B cell (primary cell): ENCODE results near the gene FBXO42. TPM values are rescaled to one million over a fixed set of nuclear protein-coding genes. Genes with fewer than 3 reads are reported as not detected.

Experiments used
- ATAC-seq: fragments of 200-7000 bp; cut with Tn5 transposase; one replicate; pipeline ENCODE4 v1.10.0; 2021; ENCODE audit warnings: low read depth, mild to moderate bottlenecking, moderate number of reproducible peaks, moderate library complexity
- CTCF ChIA-PET: fragments of 350-600 bp; sonication (Branson Sonifier 250); formaldehyde crosslinking; loops from one replicate; lab custom pipeline; 2021; ENCODE audit warnings: antibody characterized with exemption, inconsistent platforms; lab: Charles Lee
- POLR2A ChIA-PET: fragments of 350-600 bp; sonication (Branson Sonifier 250); formaldehyde crosslinking; loops from one replicate; lab custom pipeline; 2021; ENCODE audit warnings: antibody characterized with exemption; lab: Charles Lee
- DNase-seq: peaks from one replicate; pipeline ENCODE4 v3.0.0; 2013
- H2AFZ ChIP-seq: 2 replicates; pipeline ENCODE4 v1.6.1; 2012; ENCODE audit warnings: mild to moderate bottlenecking, low read depth, low read length; ENCODE audit not compliant: insufficient read depth, poor library complexity, severe bottlenecking
- H3K27ac ChIP-seq, 2 donors: 1 replicate in 1 of 2; 2 replicates in 1 of 2; pipeline ENCODE4 v1.5.1; 2012 to 2013; ENCODE audit warnings: low read length in 2 of 2, mild to moderate bottlenecking in 2 of 2, moderate library complexity in 1 of 2
- H3K27me3 ChIP-seq, 4 experiments: fragments of 200-600 bp in 1 of 4; sonication (generic) in 1 of 4; replicated peaks in 1 of 4; 1 replicate in 2 of 4; 2 replicates in 2 of 4; pipeline versions ENCODE4 v1.6.1 to v1.7.0; 2013 to 2016; ENCODE audit warnings: low read length in 3 of 4, mild to moderate bottlenecking in 2 of 4, mixed read lengths in 1 of 4, moderate library complexity in 1 of 4; ENCODE audit not compliant: insufficient read depth in 4 of 4, control insufficient read depth in 3 of 4; ENCODE audit errors: control extremely low read depth in 1 of 4
- H3K36me3 ChIP-seq, 2 experiments: replicated peaks in 1 of 2; 1 replicate in 1 of 2; 2 replicates in 1 of 2; pipeline versions ENCODE4 v1.6.1 to v1.7.1; 2013; ENCODE audit warnings: low read length in 1 of 2; ENCODE audit not compliant: insufficient read depth in 2 of 2, control insufficient read depth in 1 of 2; ENCODE audit errors: control extremely low read depth in 1 of 2, extremely low read depth in 1 of 2
- H3K4me1 ChIP-seq, 2 donors: fragments of 200-600 bp in 1 of 2; sonication (generic) in 1 of 2; 1 replicate in 1 of 2; 2 replicates in 1 of 2; pipeline versions ENCODE4 v1.5.1 to v1.6.1; 2013 to 2017; ENCODE audit warnings: low read length in 2 of 2; ENCODE audit not compliant: control insufficient read depth in 2 of 2, insufficient read depth in 2 of 2
- H3K4me2 ChIP-seq: replicated peaks from 2 replicates; pipeline ENCODE3; 2012; ENCODE audit warnings: mild to moderate bottlenecking, low read depth, low read length; ENCODE audit not compliant: poor library complexity, severe bottlenecking
- H3K4me3 ChIP-seq, 5 experiments: fragments of 200-600 bp in 1 of 5; sonication (generic) in 1 of 5; 1 replicate in 3 of 5; 2 replicates in 2 of 5; pipeline versions ENCODE4 v1.5.1 to v1.7.0; 2011 to 2016; ENCODE audit warnings: low read length in 4 of 5, mild to moderate bottlenecking in 4 of 5, low read depth in 2 of 5, control low read depth in 1 of 5, moderate library complexity in 1 of 5; ENCODE audit not compliant: insufficient read depth in 1 of 5; ENCODE audit errors: control extremely low read depth in 1 of 5, extremely low read depth in 1 of 5
- H3K79me2 ChIP-seq: fragments of 200-600 bp; sonication (generic); one replicate; pipeline ENCODE4 v1.6.0; 2016; ENCODE audit warnings: low read length; ENCODE audit not compliant: control insufficient read depth, insufficient read depth
- H3K9ac ChIP-seq: fragments of 200-600 bp; sonication (generic); 2 replicates; pipeline ENCODE4 v1.6.1; 2017; ENCODE audit warnings: mild to moderate bottlenecking, low read length, moderate library complexity
- H3K9me3 ChIP-seq, 3 donors: one replicate each; pipeline versions ENCODE4 v1.6.1 to v1.7.1; 2013; ENCODE audit warnings: low read length in 2 of 3; ENCODE audit not compliant: control insufficient read depth in 2 of 3, insufficient read depth in 1 of 3; ENCODE audit errors: control extremely low read depth in 1 of 3
- H4K20me1 ChIP-seq: 2 replicates; pipeline ENCODE4 v1.6.0; 2012; ENCODE audit warnings: mild to moderate bottlenecking, low read length; ENCODE audit not compliant: insufficient read depth, control insufficient read depth, poor library complexity, severe bottlenecking
- H3K27ac Mint-ChIP-seq: one replicate; pipeline ENCODE4 v1.8.0; 2021; ENCODE audit warnings: mixed read lengths
- H3K27me3 Mint-ChIP-seq: one replicate; pipeline ENCODE4 v1.8.0; 2021; ENCODE audit warnings: mixed read lengths
- H3K4me1 Mint-ChIP-seq: one replicate; pipeline ENCODE4 v1.8.0; 2021; ENCODE audit warnings: mixed read lengths
- H3K4me3 Mint-ChIP-seq: one replicate; pipeline ENCODE4 v1.8.0; 2021; ENCODE audit warnings: mixed read lengths
- H3K9me3 Mint-ChIP-seq: one replicate; pipeline ENCODE4 v1.8.0; 2022; ENCODE audit warnings: mixed read lengths; ENCODE audit not compliant: insufficient read depth
- EZH2 ChIP-seq: IDR thresholded peaks from 2 replicates; pipeline ENCODE4 v1.6.1; 2012; ENCODE audit warnings: borderline replicate concordance, low read depth, mild to moderate bottlenecking, moderate library complexity, low read length; ENCODE audit not compliant: insufficient read depth, poor library complexity, severe bottlenecking
- WGBS: methylation state at CpG from one replicate; pipeline ENCODE4 v1.1.5; 2013; ENCODE audit warnings: missing lambda C conversion rate; ENCODE audit not compliant: insufficient coverage; 5-methylcytosine and 5-hydroxymethylcytosine counted together
- intact Hi-C: fragments of 100-400 bp; cut with micrococcal nuclease; formaldehyde crosslinking; loops from one replicate; pipeline ENCODE4 v1.10.0; 2022
- polyA plus RNA-seq: library from polyadenylated mRNA; depleted of rRNA; stranded (reverse); fragments of >200 nt; gene quantifications from 2 replicates; pipeline ENCODE4 v1.2.3, GENCODE V29; 2012
- total RNA-seq, 2 donors: library from RNA; stranded (reverse); fragments of 120-200 nt in 1 of 2; gene quantifications; 1 replicate in 1 of 2; 2 replicates in 1 of 2; pipeline versions ENCODE4 v1.2.3 to v1.2.4, GENCODE V29; 2013 to 2022
- TF ChIP-seq, protein P1 (sequence below): fragments of 200-600 bp; IDR thresholded peaks from one replicate; pipeline ENCODE4 v1.8.0; 2022; ENCODE audit warnings: antibody characterized with exemption, mild to moderate bottlenecking

Gene FBXO42
- total and polyA plus RNA-seq, 2 donors (not counting 1 experiment from before 2014, with no cell fraction given): 17.2 to 33.1 TPM

DNA sequence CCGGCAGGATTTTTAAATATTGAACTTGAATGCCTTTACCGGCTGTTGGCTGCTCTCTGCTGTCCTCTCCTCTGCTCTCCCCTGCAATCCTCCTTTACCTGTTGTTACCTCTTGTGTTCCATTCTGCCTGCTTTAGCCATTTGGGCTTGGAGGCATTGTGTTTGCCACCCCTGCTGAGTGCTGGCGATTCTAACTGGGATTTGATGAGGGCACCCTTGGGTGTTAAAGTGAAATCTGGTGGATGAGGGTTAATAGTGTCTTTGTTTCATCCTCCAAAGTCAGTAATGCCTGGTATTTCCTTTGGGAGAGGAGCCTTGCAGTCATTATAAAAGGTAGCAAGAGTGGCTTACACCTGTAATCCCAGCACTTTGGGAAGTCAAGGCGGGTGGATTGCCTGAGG is 24.7 kb upstream of the FBXO42 start:
- no peak overlapping the region for H3K27ac ChIP-seq
- H3K4me1 ChIP-seq: peaks cover 15 to 30% of the 10 kb centered on the region in 2 donors
- no peak overlapping the region for H3K4me2 ChIP-seq
- TF ChIP-seq, protein P1, sequence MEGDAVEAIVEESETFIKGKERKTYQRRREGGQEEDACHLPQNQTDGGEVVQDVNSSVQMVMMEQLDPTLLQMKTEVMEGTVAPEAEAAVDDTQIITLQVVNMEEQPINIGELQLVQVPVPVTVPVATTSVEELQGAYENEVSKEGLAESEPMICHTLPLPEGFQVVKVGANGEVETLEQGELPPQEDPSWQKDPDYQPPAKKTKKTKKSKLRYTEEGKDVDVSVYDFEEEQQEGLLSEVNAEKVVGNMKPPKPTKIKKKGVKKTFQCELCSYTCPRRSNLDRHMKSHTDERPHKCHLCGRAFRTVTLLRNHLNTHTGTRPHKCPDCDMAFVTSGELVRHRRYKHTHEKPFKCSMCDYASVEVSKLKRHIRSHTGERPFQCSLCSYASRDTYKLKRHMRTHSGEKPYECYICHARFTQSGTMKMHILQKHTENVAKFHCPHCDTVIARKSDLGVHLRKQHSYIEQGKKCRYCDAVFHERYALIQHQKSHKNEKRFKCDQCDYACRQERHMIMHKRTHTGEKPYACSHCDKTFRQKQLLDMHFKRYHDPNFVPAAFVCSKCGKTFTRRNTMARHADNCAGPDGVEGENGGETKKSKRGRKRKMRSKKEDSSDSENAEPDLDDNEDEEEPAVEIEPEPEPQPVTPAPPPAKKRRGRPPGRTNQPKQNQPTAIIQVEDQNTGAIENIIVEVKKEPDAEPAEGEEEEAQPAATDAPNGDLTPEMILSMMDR: no peak
- no peak for TF ChIP-seq EZH2
- Mint-ChIP-seq H3K4me3 (peak overlapping the region; percentile 24), H3K4me1 (peaks cover 62% of the 10 kb centered on the region), H3K27me3 (no peaks in the 10 kb centered on the region), H3K27ac (no peak overlapping the region), H3K9me3 (no peaks in the 10 kb centered on the region)
- no peak overlapping the region for H2AFZ ChIP-seq
- H3K9ac ChIP-seq: no peak overlapping the region
- peaks cover 100% of the 10 kb centered on the region for H3K79me2 ChIP-seq
- ATAC-seq (no peak), DNase-seq (no peak)
- H3K27me3 ChIP-seq: no peaks in the 10 kb centered on the region
- intact Hi-C loops: no loop called here
- ChIA-PET POLR2A (no interaction called here), CTCF (no interaction called here)
- peaks cover 99% of the 10 kb centered on the region for H4K20me1 ChIP-seq
- no peak overlapping the region for H3K4me3 ChIP-seq
- WGBS: 94% methylated on average over 3 of the region's 4 CpGs
- H3K36me3 ChIP-seq: peaks cover 3 to 31% of the 10 kb centered on the region in 2 experiments
- H3K9me3 ChIP-seq: no peaks in the 10 kb centered on the region

DNA sequence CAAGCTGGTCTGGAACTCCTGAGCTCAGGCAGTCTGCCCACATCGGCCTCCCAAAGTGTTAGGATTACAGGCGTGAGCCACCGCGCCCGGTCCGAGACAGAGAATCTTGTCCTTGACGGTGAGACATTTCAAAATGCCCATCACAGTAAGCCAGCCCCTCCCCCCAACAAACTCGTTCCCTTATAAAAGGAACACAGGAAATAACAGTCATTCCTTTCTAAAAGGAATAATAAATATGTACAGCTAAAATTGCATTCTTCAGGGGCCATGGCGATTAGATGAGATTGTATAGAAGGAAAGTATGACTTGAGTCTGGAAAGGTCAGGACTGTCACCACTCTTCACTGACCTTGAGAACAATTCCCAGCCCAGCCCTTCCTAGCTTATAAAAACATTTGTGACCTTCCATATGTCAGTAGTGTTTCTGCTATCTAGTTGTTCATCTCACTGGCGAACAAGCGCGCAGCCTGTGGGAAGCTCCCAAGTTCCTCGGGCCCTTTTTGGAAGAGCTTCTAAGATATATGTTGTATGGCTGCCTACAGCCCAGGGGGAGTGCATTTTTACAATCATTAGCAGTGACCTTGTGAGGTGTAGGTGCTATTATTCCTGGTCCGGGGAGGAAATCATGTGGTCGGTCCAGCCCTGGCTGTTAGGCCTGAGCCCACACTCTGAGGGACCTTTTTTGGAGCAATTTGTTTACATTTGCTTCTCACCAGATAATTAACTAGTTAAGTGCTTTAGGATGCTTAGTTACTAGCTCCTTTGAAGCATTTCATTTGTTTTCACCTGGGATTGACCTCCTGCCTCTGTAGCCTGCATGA is 23.5 kb upstream of the FBXO42 start:
- H3K36me3 ChIP-seq: peaks cover 3 to 29% of the 10 kb centered on the region in 2 experiments

More for the DNA sequence above, 23.5 kb upstream of the FBXO42 start:
- no peak for TF ChIP-seq EZH2
- TF ChIP-seq, protein P1: no peak
- Mint-ChIP-seq H3K4me3 (no peak overlapping the region), H3K27me3 (no peaks in the 10 kb centered on the region), H3K9me3 (no peaks in the 10 kb centered on the region), H3K27ac (no peak overlapping the region), H3K4me1 (peaks cover 66% of the 10 kb centered on the region)
- whole genome bisulfite sequencing: 100% methylated on average over 6 of the region's 15 CpGs
- no peak overlapping the region for H3K27ac ChIP-seq
- no peak overlapping the region for H3K9ac ChIP-seq
- H3K9me3 ChIP-seq: no peaks in the 10 kb centered on the region
- peaks cover 100% of the 10 kb centered on the region for H3K79me2 ChIP-seq
- peaks cover 15 to 36% of the 10 kb centered on the region in 2 donors for H3K4me1 ChIP-seq
- H2AFZ ChIP-seq: no peak overlapping the region
- no peaks in the 10 kb centered on the region for H3K27me3 ChIP-seq
- ChIA-PET CTCF (interaction anchor here (1.4 kb wide), 1 partner anchor 12 kb away, joined by 6 read pairs; no protein-coding TSS in a partner anchor), POLR2A (no interaction called here)
- H4K20me1 ChIP-seq: peaks cover 99% of the 10 kb centered on the region
- peak overlapping the region; percentile 2 for H3K4me2 ChIP-seq
- no peak overlapping the region for H3K4me3 ChIP-seq
- DNase-seq (no peak), ATAC-seq (no peak)
- intact Hi-C loops: no loop called here
